MM.1S (cell line): ENCODE results near the gene CALB2.
A peak's percentile ranks its signal among the peaks of the same experiment; 100 is the strongest.

Experiments used
- DNase-seq: peaks from one replicate; pipeline ENCODE4 v3.0.0-alpha.2; 2015
- H2AFZ ChIP-seq: fragments of 300-600 bp; sonication (generic); 2 replicates; pipeline ENCODE4 v1.6.0; 2016; ENCODE audit warnings: antibody characterized with exemption, low read length
- H3F3A ChIP-seq: fragments of 300-600 bp; sonication (generic); 2 replicates; pipeline ENCODE4 v1.6.1; 2016; ENCODE audit warnings: mild to moderate bottlenecking, antibody characterized with exemption, low read length, moderate library complexity, mixed read lengths; ENCODE audit not compliant: insufficient read depth
- H3K27ac ChIP-seq: fragments of 300-600 bp; sonication (generic); 2 replicates; pipeline ENCODE4 v1.5.1; 2016; ENCODE audit warnings: mild to moderate bottlenecking, low read length
- H3K27me3 ChIP-seq: fragments of 300-600 bp; sonication (generic); replicated peaks from 2 replicates; pipeline ENCODE4 v1.6.0; 2016; ENCODE audit warnings: low read length; ENCODE audit not compliant: insufficient read depth
- H3K36me3 ChIP-seq: fragments of 300-600 bp; sonication (generic); replicated peaks from 2 replicates; pipeline ENCODE4 v1.6.1; 2016; ENCODE audit warnings: mild to moderate bottlenecking, low read length, mixed read lengths; ENCODE audit not compliant: insufficient read depth
- H3K4me1 ChIP-seq: fragments of 300-600 bp; sonication (generic); 2 replicates; pipeline ENCODE4 v1.6.1; 2016; ENCODE audit warnings: low read length, mixed read lengths
- H3K4me2 ChIP-seq: fragments of 300-600 bp; sonication (generic); 2 replicates; pipeline ENCODE4 v1.6.0; 2016; ENCODE audit warnings: low read depth, low read length
- H3K4me3 ChIP-seq: fragments of 300-600 bp; sonication (generic); 2 replicates; pipeline ENCODE4 v1.5.1; 2016; ENCODE audit warnings: low read length, mixed read lengths
- H3K79me2 ChIP-seq: fragments of 300-600 bp; sonication (generic); 2 replicates; pipeline ENCODE4 v1.6.1; 2016; ENCODE audit warnings: mixed run types, low read length, mixed read lengths
- H3K9ac ChIP-seq: fragments of 300-600 bp; sonication (generic); 2 replicates; pipeline ENCODE4 v1.6.1; 2016; ENCODE audit warnings: low read length, mixed read lengths
- H3K9me2 ChIP-seq: fragments of 300-600 bp; sonication (generic); replicated peaks from 2 replicates; pipeline ENCODE4 v1.6.1; 2016; ENCODE audit warnings: mild to moderate bottlenecking, low read length, mixed read lengths; ENCODE audit not compliant: insufficient read depth
- H3K9me3 ChIP-seq: fragments of 300-600 bp; sonication (generic); replicated peaks from 2 replicates; pipeline ENCODE4 v1.6.1; 2016; ENCODE audit warnings: mild to moderate bottlenecking, low read length, mixed read lengths; ENCODE audit not compliant: insufficient read depth
- H4K20me1 ChIP-seq: fragments of 300-600 bp; sonication (generic); 2 replicates; pipeline ENCODE4 v1.6.1; 2016; ENCODE audit warnings: mild to moderate bottlenecking, low read length, moderate library complexity, mixed read lengths; ENCODE audit not compliant: insufficient read depth
- EZH2 ChIP-seq: fragments of 300-600 bp; sonication (generic); optimal IDR thresholded peaks from 2 replicates; pipeline ENCODE3; 2017; ENCODE audit warnings: low read depth, mild to moderate bottlenecking, antibody characterized with exemption, low read length, mixed read lengths
- EZH2phosphoT487 ChIP-seq: fragments of 300-600 bp; sonication (generic); IDR thresholded peaks from 2 replicates; pipeline ENCODE4 v1.6.1; 2018; ENCODE audit warnings: antibody characterized with exemption, low read length
- TF ChIP-seq, protein P1 (sequence below): fragments of 300-600 bp; sonication (generic); IDR thresholded peaks from 2 replicates; pipeline ENCODE4 v1.5.1; 2016; ENCODE audit warnings: antibody characterized with exemption, low read length, mixed read lengths

The CALB2 gene

DNA sequence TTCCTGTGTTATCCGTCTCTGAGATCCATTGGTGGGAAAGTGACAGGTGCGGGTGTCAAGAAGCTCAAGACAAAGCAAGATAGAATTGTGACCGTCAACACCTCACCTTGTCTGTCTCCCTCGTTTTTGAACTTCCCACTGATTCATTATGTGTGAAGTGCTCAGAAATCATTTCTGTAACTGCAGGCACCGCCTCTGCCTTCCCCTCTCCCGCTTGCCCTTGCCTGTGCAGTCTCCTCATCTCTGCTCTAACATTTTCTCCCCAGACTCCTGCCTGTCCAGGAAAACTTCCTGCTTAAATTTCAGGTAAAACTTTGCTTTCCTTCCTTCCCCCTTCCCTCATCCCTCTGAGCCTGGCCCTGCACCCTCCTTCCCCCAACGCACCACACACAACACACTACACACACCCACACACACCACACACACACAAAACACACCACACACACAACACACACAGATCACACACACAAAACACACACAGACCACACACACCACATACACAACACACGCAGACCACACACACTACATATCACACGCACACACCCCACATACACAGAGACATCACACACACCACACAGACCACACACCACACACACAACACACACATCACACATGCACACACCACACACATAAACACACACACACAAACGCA lies 25.7 kb downstream of the CALB2 start:
- Histone ChIP-seq H3K79me2 (no peaks in the 10 kb centered on the region), H3K27me3 (no peaks in the 10 kb centered on the region; the same call in 1 of the 2 replicates), H3F3A (no peaks in the 10 kb centered on the region), H3K4me2 (no peak overlapping the region), H3K36me3 (no peaks in the 10 kb centered on the region), H3K9me2 (no peaks in the 10 kb centered on the region), H2AFZ (no peak overlapping the region), H3K27ac (no peak overlapping the region), H4K20me1 (no peaks in the 10 kb centered on the region), H3K4me1 (peaks cover 8% of the 10 kb centered on the region; the same call in 1 of the 2 replicates), H3K9me3 (no peaks in the 10 kb centered on the region), H3K9ac (no peak overlapping the region), H3K4me3 (no peak overlapping the region)
- TF ChIP-seq EZH2phosphoT487 (no peak), EZH2 (no peak)
- TF ChIP-seq, protein P1, sequence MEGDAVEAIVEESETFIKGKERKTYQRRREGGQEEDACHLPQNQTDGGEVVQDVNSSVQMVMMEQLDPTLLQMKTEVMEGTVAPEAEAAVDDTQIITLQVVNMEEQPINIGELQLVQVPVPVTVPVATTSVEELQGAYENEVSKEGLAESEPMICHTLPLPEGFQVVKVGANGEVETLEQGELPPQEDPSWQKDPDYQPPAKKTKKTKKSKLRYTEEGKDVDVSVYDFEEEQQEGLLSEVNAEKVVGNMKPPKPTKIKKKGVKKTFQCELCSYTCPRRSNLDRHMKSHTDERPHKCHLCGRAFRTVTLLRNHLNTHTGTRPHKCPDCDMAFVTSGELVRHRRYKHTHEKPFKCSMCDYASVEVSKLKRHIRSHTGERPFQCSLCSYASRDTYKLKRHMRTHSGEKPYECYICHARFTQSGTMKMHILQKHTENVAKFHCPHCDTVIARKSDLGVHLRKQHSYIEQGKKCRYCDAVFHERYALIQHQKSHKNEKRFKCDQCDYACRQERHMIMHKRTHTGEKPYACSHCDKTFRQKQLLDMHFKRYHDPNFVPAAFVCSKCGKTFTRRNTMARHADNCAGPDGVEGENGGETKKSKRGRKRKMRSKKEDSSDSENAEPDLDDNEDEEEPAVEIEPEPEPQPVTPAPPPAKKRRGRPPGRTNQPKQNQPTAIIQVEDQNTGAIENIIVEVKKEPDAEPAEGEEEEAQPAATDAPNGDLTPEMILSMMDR: no peak
- no peak for DNase-seq

DNA sequence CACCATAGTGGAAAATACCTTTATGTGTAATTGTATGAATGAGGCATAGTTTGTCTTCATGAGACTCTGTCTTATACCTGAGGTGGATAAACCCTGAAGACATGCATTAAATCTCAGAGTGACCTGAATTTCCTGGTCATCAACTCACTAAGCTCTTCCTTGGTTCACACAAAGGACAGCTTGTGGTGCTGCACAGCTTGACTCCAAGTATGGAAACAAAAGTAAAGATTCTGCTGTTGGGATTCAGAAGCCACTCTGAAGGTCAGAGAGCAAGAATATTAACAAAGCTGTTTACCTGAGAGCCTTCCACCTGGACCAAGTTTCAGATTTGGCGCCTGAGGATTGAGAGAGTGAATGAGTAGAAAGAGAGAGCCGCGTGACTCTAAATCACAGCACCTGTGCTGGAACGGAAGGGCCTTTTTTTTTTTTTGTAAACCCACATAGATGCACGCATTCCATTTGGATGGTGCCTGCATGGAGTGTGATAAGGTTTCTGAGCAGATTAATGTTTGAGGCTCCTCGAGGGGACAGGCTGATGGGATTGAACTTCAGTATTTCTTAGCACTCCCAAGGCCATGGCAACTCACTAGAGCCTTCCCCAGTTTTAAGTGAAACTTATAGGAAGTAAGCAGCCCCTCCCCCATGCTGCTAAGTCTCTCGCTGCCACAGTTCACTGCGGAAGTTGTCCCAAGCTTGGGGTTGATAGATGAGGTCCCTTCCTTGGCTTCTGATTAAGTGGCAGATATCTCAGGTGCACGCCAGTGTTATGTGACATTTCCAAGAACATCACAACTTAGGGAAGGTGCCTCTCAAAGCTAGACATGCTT lies 28.7 kb downstream of the CALB2 start:
- H3K79me2 ChIP-seq: no peaks in the 10 kb centered on the region
- TF ChIP-seq EZH2phosphoT487: no peak
- TF ChIP-seq EZH2: no peak
- TF ChIP-seq, protein P1: no peak
- H3K4me1 ChIP-seq: peaks cover 8% of the 10 kb centered on the region; the same call in 1 of the 2 replicates
- H3K27ac ChIP-seq: no peak overlapping the region
- H2AFZ ChIP-seq: no peak overlapping the region
- H3K9me3 ChIP-seq: no peaks in the 10 kb centered on the region
- peak; percentile 28 for DNase-seq
- H3K36me3 ChIP-seq: no peaks in the 10 kb centered on the region
- H3K4me3 ChIP-seq: no peak overlapping the region
- no peak overlapping the region for H3K9ac ChIP-seq
- peak overlapping the region; percentile 15; the same call in 1 of the 2 replicates for H3K4me2 ChIP-seq
- H3K9me2 ChIP-seq: no peaks in the 10 kb centered on the region
- no peaks in the 10 kb centered on the region; the same call in 1 of the 2 replicates for H3K27me3 ChIP-seq
- H3F3A ChIP-seq: no peaks in the 10 kb centered on the region
- H4K20me1 ChIP-seq: no peaks in the 10 kb centered on the region

DNA sequence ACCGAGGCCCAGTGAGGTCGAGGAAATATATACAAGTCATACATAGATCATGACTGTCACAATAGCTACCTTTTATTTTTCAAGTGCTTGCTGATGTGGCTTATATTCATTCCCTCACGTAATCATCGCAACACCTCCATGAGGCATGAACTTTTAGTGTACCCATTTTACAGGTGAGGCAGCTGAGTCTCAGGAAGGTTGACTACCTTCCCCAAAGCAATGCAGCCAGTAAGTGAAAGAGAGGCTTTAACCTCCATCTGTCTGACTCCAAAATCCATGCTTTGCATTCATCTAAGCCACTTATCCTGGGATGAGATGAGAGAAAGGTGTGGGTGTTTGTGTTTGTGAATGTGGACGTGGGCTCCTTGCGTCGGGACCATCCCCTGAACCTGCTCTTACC lies 30.8 kb downstream of the CALB2 start:
- no peaks in the 10 kb centered on the region for H3K27me3 ChIP-seq
- no peaks in the 10 kb centered on the region for H3K9me2 ChIP-seq
- no peak overlapping the region for H3K4me3 ChIP-seq
- no peaks in the 10 kb centered on the region for H4K20me1 ChIP-seq
- DNase-seq: no peak
- H3F3A ChIP-seq: no peaks in the 10 kb centered on the region
- no peak overlapping the region for H3K9ac ChIP-seq
- peaks cover 8% of the 10 kb centered on the region; the same call in 1 of the 2 replicates for H3K4me1 ChIP-seq
- H3K36me3 ChIP-seq: no peaks in the 10 kb centered on the region
- no peaks in the 10 kb centered on the region for H3K79me2 ChIP-seq
- H3K4me2 ChIP-seq: no peak overlapping the region
- no peaks in the 10 kb centered on the region for H3K9me3 ChIP-seq
- no peak overlapping the region for H3K27ac ChIP-seq
- TF ChIP-seq, protein P1: no peak
- TF ChIP-seq EZH2 (no peak), EZH2phosphoT487 (no peak)
- no peak overlapping the region for H2AFZ ChIP-seq
